Erythroblast (primary cell): ENCODE results near the gene CAPN10.

Source experiments
- GATA1 ChIP-seq: IDR thresholded peaks from 2 replicates; pipeline ENCODE4 v1.6.1; 2011; ENCODE audit warnings: low read depth, mild to moderate bottlenecking, control low read depth, low read length, moderate library complexity
- POLR2A ChIP-seq: IDR thresholded peaks from 2 replicates; pipeline ENCODE4 v1.6.1; 2011; ENCODE audit warnings: mild to moderate bottlenecking, low read length

GRCh38 chr2:240626531-240627300 is 40.2 kb downstream of the CAPN10 start:
- no peak for TF ChIP-seq POLR2A
- no peak for TF ChIP-seq GATA1
